Progenitor cell of endocrine pancreas (in vitro differentiated cells): ENCODE data around the gene ZMYND8. TPM values are rescaled to one million over a fixed set of nuclear protein-coding genes. Genes with fewer than 3 reads are reported as not detected.
"Not testable (repeated sequence)": the region's sequence is repeated elsewhere in the genome, so short reads cannot be mapped to it uniquely, and the experiment has no call there.

ENCODE experiments used
- DNase-seq: peaks from one replicate; pipeline ENCODE4 v3.0.0; 2021; ENCODE audit warnings: low spot score; ENCODE audit not compliant: unreplicated experiment
- H3K27ac Mint-ChIP-seq: 2 replicates; pipeline ENCODE4 v1.8.0; 2021; ENCODE audit warnings: mild to moderate bottlenecking, moderate library complexity, mixed read lengths
- H3K27me3 Mint-ChIP-seq: 2 replicates; pipeline ENCODE4 v1.8.0; 2021; ENCODE audit warnings: mixed read lengths
- H3K36me3 Mint-ChIP-seq: 2 replicates; pipeline ENCODE4 v1.8.0; 2022; ENCODE audit warnings: mixed read lengths; ENCODE audit not compliant: insufficient read depth
- H3K4me1 Mint-ChIP-seq: 2 replicates; pipeline ENCODE4 v1.8.0; 2021; ENCODE audit warnings: low read depth, mixed read lengths
- H3K4me3 Mint-ChIP-seq: 2 replicates; pipeline ENCODE4 v1.8.0; 2021; ENCODE audit warnings: low read depth, mild to moderate bottlenecking, moderate library complexity, mixed read lengths
- H3K9me3 Mint-ChIP-seq: 2 replicates; pipeline ENCODE4 v1.8.0; 2021; ENCODE audit warnings: low read depth, mixed read lengths
- CTCF ChIP-seq: fragments of 200-600 bp; sonication (generic); IDR thresholded peaks from one replicate; pipeline ENCODE4 v1.5.0; 2021; ENCODE audit warnings: antibody characterized with exemption, mild to moderate bottlenecking; ENCODE audit not compliant: unreplicated experiment
- total RNA-seq: library from RNA; stranded (reverse); gene quantifications from 2 replicates; pipeline ENCODE4 v1.2.1, GENCODE V29; 2021

Gene ZMYND8
- total RNA-seq, 1 donor from 2014 or later: 102 TPM

GRCh38 chr20:47311211-47311610 is 45.3 kb downstream of the ZMYND8 start:
- peaks cover 27% of the 10 kb centered on the region for H3K4me1 Mint-ChIP-seq
- no peak for TF ChIP-seq CTCF
- H3K27ac Mint-ChIP-seq: peak overlapping the region; percentile 5
- no peak for DNase-seq
- H3K27me3 Mint-ChIP-seq: no peaks in the 10 kb centered on the region
- no peaks in the 10 kb centered on the region for H3K9me3 Mint-ChIP-seq
- H3K36me3 Mint-ChIP-seq: peaks cover 16% of the 10 kb centered on the region
- H3K4me3 Mint-ChIP-seq: no peak overlapping the region

GRCh38 chr20:47310729-47311128 is 45.8 kb downstream of the ZMYND8 start:
- Mint-ChIP-seq H3K27ac (peak overlapping the region; percentile 49), H3K4me1 (peaks cover 22% of the 10 kb centered on the region)

GRCh38 chr20:47309806-47310426 is 46.6 kb downstream of the ZMYND8 start:
- H3K27me3 Mint-ChIP-seq: no peaks in the 10 kb centered on the region
- H3K36me3 Mint-ChIP-seq: peaks cover 16% of the 10 kb centered on the region
- no peaks in the 10 kb centered on the region for H3K9me3 Mint-ChIP-seq
- H3K4me1 Mint-ChIP-seq: peaks cover 14% of the 10 kb centered on the region
- H3K27ac Mint-ChIP-seq: peak overlapping the region; percentile 62
- no peak for TF ChIP-seq CTCF
- no peak for DNase-seq
- no peak overlapping the region for H3K4me3 Mint-ChIP-seq

More at GRCh38 chr20:47310729-47311128, 45.8 kb downstream of the ZMYND8 start:
- TF ChIP-seq CTCF: no peak
- no peak overlapping the region for H3K4me3 Mint-ChIP-seq
- DNase-seq: no peak
- H3K36me3 Mint-ChIP-seq: peaks cover 16% of the 10 kb centered on the region
- no peaks in the 10 kb centered on the region for H3K27me3 Mint-ChIP-seq
- H3K9me3 Mint-ChIP-seq: no peaks in the 10 kb centered on the region

GRCh38 chr20:47309394-47309793 is 47.1 kb downstream of the ZMYND8 start:
- DNase-seq: no peak
- peaks cover 10% of the 10 kb centered on the region for H3K4me1 Mint-ChIP-seq
- no peak overlapping the region for H3K27ac Mint-ChIP-seq
- H3K9me3 Mint-ChIP-seq: no peaks in the 10 kb centered on the region
- peaks cover 15% of the 10 kb centered on the region for H3K36me3 Mint-ChIP-seq
- H3K4me3 Mint-ChIP-seq: no peak overlapping the region
- TF ChIP-seq CTCF: no peak
- no peaks in the 10 kb centered on the region for H3K27me3 Mint-ChIP-seq

GRCh38 chr20:47307569-47307968 is 48.9 kb downstream of the ZMYND8 start:
- peaks cover 11% of the 10 kb centered on the region for H3K4me1 Mint-ChIP-seq
- not testable (repeated sequence) for H3K4me3 Mint-ChIP-seq
- peaks cover 16% of the 10 kb centered on the region for H3K36me3 Mint-ChIP-seq

GRCh38 chr20:47306755-47307370 is 49.6 kb downstream of the ZMYND8 start:
- H3K4me1 Mint-ChIP-seq: peaks cover 9% of the 10 kb centered on the region
- H3K27ac Mint-ChIP-seq: peak overlapping the region; percentile 60
- H3K4me3 Mint-ChIP-seq: no peak overlapping the region
- peaks cover 19% of the 10 kb centered on the region for H3K36me3 Mint-ChIP-seq
- no peaks in the 10 kb centered on the region for H3K27me3 Mint-ChIP-seq
- no peak for DNase-seq
- TF ChIP-seq CTCF: no peak
- no peaks in the 10 kb centered on the region for H3K9me3 Mint-ChIP-seq

More at GRCh38 chr20:47307569-47307968, 48.9 kb downstream of the ZMYND8 start:
- H3K27me3 Mint-ChIP-seq, DNase-seq, H3K27ac Mint-ChIP-seq, H3K9me3 Mint-ChIP-seq: not testable (repeated sequence)
